Left renal pelvis (tissue), 4 donors: ENCODE data around the gene BLVRA. TPM values are rescaled to one million over a fixed set of nuclear protein-coding genes. Genes with fewer than 3 reads are reported as not detected.

Source experiments
- DNase-seq, 4 donors: peaks; one replicate each; pipeline ENCODE4 v3.0.0-alpha.2; 2013; ENCODE audit warnings: low read depth in 4 of 4, low spot score in 3 of 4
- polyA plus RNA-seq, 4 donors: library from polyadenylated mRNA; unstranded; fragments of 120-200 nt; gene quantifications; one replicate each; pipeline ENCODE4 v1.2.1, GENCODE V29; 2013; ENCODE audit not compliant: insufficient read length in 4 of 4

Gene BLVRA
- polyA plus RNA-seq, 4 donors: 41.8 to 57.2 (median 48.9) TPM

- no peak for DNase-seq
Observed at GRCh38 chr7:43850348-43851116, 92.1 kb downstream of the BLVRA start.

- DNase-seq: no peak
Observed at GRCh38 chr7:43851805-43852204, 93.3 kb downstream of the BLVRA start.

- no peak for DNase-seq
Observed at GRCh38 chr7:43855176-43855575, 96.7 kb downstream of the BLVRA start.

- no peak for DNase-seq
Observed at GRCh38 chr7:43856316-43856715, 97.8 kb downstream of the BLVRA start.

Other genes starting within 250 kb of the BLVRA start
- 10 to 100 TPM; 18.2 to 23.8 (median 21.3) TPM for gene STK17A, start 175.6 kb upstream of the BLVRA start, polyA plus RNA-seq
- gene COA1, start 29.2 kb upstream of the BLVRA start, polyA plus RNA-seq: 10 to 100 TPM; 45.9 to 76.8 (median 68.4) TPM
- 10 to 100 TPM; 54.0 to 97.7 (median 71.3) TPM for gene MRPS24, start 110.8 kb downstream of the BLVRA start, polyA plus RNA-seq
- gene URGCP, start 147.9 kb downstream of the BLVRA start, polyA plus RNA-seq: 10 to 100 TPM; 28.7 to 39.6 (median 30.6) TPM
- gene UBE2D4, start 167.8 kb downstream of the BLVRA start, polyA plus RNA-seq: 10 to 100 TPM; 18.7 to 26.8 (median 21.3) TPM
- 1 to 10 TPM in 2 of 4 donors, under 1 TPM in 2; 0.60 to 1.2 (median 0.98) TPM for gene SPDYE1, start 239.2 kb downstream of the BLVRA start, polyA plus RNA-seq